GM19043 (cell line): Measurements from ENCODE around the gene VSTM4.

Experiments
- ATAC-seq: cut with Tn5 transposase; IDR thresholded peaks from one replicate; pipeline ENCODE4 v1.9.1; 2021; ENCODE audit warnings: low read depth; ENCODE audit not compliant: unreplicated experiment

The VSTM4 gene

GRCh38 chr10:49143249-49143648, 27.9 kb upstream of the VSTM4 start:
- no peak for ATAC-seq

GRCh38 chr10:49141541-49142332, 26.4 kb upstream of the VSTM4 start:
- ATAC-seq = no peak

- ATAC-seq = no peak
Observed at GRCh38 chr10:49140304-49141177, 25.2 kb upstream of the VSTM4 start.

- no peak for ATAC-seq
Observed at GRCh38 chr10:49139846-49140195, 24.5 kb upstream of the VSTM4 start.

- ATAC-seq = no peak
Observed at GRCh38 chr10:49139028-49139845, 23.9 kb upstream of the VSTM4 start.

- ATAC-seq = no peak
Observed at GRCh38 chr10:49138361-49138891, 23.1 kb upstream of the VSTM4 start.

GRCh38 chr10:49136525-49136924, 21.2 kb upstream of the VSTM4 start:
- no peak for ATAC-seq

GRCh38 chr10:49135575-49136313, 20.4 kb upstream of the VSTM4 start:
- ATAC-seq = peak; percentile 62

GRCh38 chr10:49134327-49134726, 19.0 kb upstream of the VSTM4 start:
- no peak for ATAC-seq

GRCh38 chr10:49133706-49134248, 18.5 kb upstream of the VSTM4 start, which contains the start of gene FAM170B:
TSS of gene FAM170B (minus strand) at chr10:49134021. CDS start at chr10:49133918, 103 bp downstream.
- ATAC-seq = no peak

GRCh38 chr10:49132362-49132737, 17.0 kb upstream of the VSTM4 start:
- ATAC-seq = no peak

GRCh38 chr10:49131507-49132361, 16.4 kb upstream of the VSTM4 start:
- ATAC-seq = no peak

GRCh38 chr10:49129376-49129775, 14.1 kb upstream of the VSTM4 start:
- no peak for ATAC-seq

- ATAC-seq = no peak
Observed at GRCh38 chr10:49128854-49129253, 13.5 kb upstream of the VSTM4 start.

- ATAC-seq = no peak
Observed at GRCh38 chr10:49123981-49124950, 8.9 kb upstream of the VSTM4 start.

GRCh38 chr10:49120911-49121310, 5.6 kb upstream of the VSTM4 start:
- ATAC-seq = no peak

GRCh38 chr10:49119746-49120145, 4.4 kb upstream of the VSTM4 start:
- ATAC-seq = no peak
